ENCODE measurements around the gene SLC41A2. TPM values are rescaled to one million over a fixed set of nuclear protein-coding genes. Genes with fewer than 3 reads are reported as not detected.

The SLC41A2 gene
- total RNA-seq, 1 experiment from 2014 or later: 27.3 TPM

GRCh38 chr12:104953323-104953722, 4.8 kb downstream of the SLC41A2 start:
- Histone ChIP-seq H3K4me1 (ENCODE audit: control insufficient read depth, insufficient read depth, low read length) (peaks cover 21% of the 10 kb centered on the region), H3K27me3 (ENCODE audit: control insufficient read depth, insufficient read depth, low read length) (no peaks in the 10 kb centered on the region), H3K9me3 (ENCODE audit: control insufficient read depth, insufficient read depth, low read depth, low read length) (no peaks in the 10 kb centered on the region), H3K36me3 (ENCODE audit: control insufficient read depth, insufficient read depth, low read length) (no peaks in the 10 kb centered on the region), H3K4me3 (ENCODE audit: low read depth in 2 of 2, low read length in 2 of 2) (no peak overlapping the region), H3K27ac (ENCODE audit: low read length) (peak overlapping the region; percentile 18)
- TF ChIP-seq REST (IDR thresholded peaks at IDR 0.05; ENCODE audit: insufficient read depth in 1 of 2, low read depth in 2 of 2, low read length in 1 of 2): no peak
- DNase-seq (ENCODE audit: low read depth, low spot score) (no peak), ATAC-seq (no peak)
- ChIA-PET POLR2A (interaction anchor here (0.5 to 0.6 kb wide), 2 partner anchors 155 to 744 kb away, joined by 3 read pairs; no protein-coding TSS in a partner anchor), CTCF (no interaction called here)
- intact Hi-C loops (cut with micrococcal nuclease; ENCODE audit: unreplicated experiment) (no loop called here), in situ Hi-C loops (cut with HindIII; ENCODE audit: low pct_unique_long_range_greater_than_20kb, low sequenced_read_pairs) (no loop called here)
- no TSS peak for BruUV-seq (replicated peaks)

GRCh38 chr12:104952816-104953215, 5.3 kb downstream of the SLC41A2 start:
- Histone ChIP-seq H3K4me3 (ENCODE audit: low read depth in 2 of 2, low read length in 2 of 2) (no peak overlapping the region), H3K9me3 (ENCODE audit: control insufficient read depth, insufficient read depth, low read depth, low read length) (no peaks in the 10 kb centered on the region), H3K27ac (ENCODE audit: low read length) (peak overlapping the region; percentile 13; the same call in 1 of the 2 replicates), H3K4me1 (ENCODE audit: control insufficient read depth, insufficient read depth, low read length) (peaks cover 21% of the 10 kb centered on the region), H3K36me3 (ENCODE audit: control insufficient read depth, insufficient read depth, low read length) (no peaks in the 10 kb centered on the region), H3K27me3 (ENCODE audit: control insufficient read depth, insufficient read depth, low read length) (no peaks in the 10 kb centered on the region)
- ATAC-seq (no peak), DNase-seq (ENCODE audit: low read depth, low spot score) (no peak)
- ChIA-PET POLR2A (no interaction called here), CTCF (no interaction called here)
- in situ Hi-C loops (cut with HindIII; ENCODE audit: low pct_unique_long_range_greater_than_20kb, low sequenced_read_pairs) (no loop called here), intact Hi-C loops (cut with micrococcal nuclease; ENCODE audit: unreplicated experiment) (no loop called here)
- no peak for TF ChIP-seq SIN3A (IDR thresholded peaks at IDR 0.05; ENCODE audit: borderline replicate concordance, insufficient read depth, low read depth, low read length)
- no peak for TF ChIP-seq TCF7L2 (IDR thresholded peaks at IDR 0.05; ENCODE audit: low read depth, low read length)
- no peak for TF ChIP-seq CTCF (IDR thresholded peaks at IDR 0.05)
- no peak for TF ChIP-seq POLR2AphosphoS5 (IDR thresholded peaks at IDR 0.05; ENCODE audit: low read depth, low read length)
- TF ChIP-seq REST (IDR thresholded peaks at IDR 0.05; ENCODE audit: insufficient read depth in 1 of 2, low read depth in 2 of 2, low read length in 1 of 2): no peak
- BruUV-seq (replicated peaks): no TSS peak

Data from Panc1 (cell line).